ENCODE measurements around the gene MCOLN1.

The MCOLN1 gene

DNA sequence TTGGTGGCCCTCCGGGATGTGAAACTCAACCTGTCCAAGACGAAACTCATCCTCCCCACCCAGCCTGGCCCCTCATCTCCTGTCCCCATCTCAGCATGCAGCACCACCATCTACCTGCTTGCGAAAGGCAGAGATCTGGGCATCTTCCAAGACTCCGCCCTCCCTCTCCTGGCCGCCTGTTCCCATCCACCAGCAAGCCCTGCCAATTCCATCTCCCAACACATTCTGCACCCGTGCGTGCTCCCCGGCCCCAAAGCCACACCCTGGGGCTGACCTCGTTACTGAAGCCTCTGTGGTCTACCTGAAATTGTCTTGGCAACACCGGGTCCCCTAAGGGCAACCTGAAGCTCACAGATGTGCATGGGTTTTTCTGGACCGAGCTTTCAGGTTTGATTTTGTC, 60.0 kb downstream of the MCOLN1 start:
- Mint-ChIP-seq H3K27ac (no peak overlapping the region), H3K27me3 (peaks cover 6% of the 10 kb centered on the region), H3K4me1 (ENCODE audit: low read depth) (no peaks in the 10 kb centered on the region), H3K9me3 (no peaks in the 10 kb centered on the region), H3K36me3 (ENCODE audit: low read depth) (no peaks in the 10 kb centered on the region), H3K4me3 (no peak overlapping the region)
- no peak for DNase-seq
